H1 (cell line): ENCODE results near the gene KDM1A. TPM values are rescaled to one million over a fixed set of nuclear protein-coding genes. Genes with fewer than 3 reads are reported as not detected.
"Not testable (repeated sequence)": the region's sequence is repeated elsewhere in the genome, so short reads cannot be mapped to it uniquely, and the experiment has no call there.

Experiments used
- CTCF ChIA-PET: fragments of 300-600 bp; sonication (Branson Sonifier 250); formaldehyde crosslinking; loops from one replicate; lab custom pipeline; 2021; ENCODE audit not compliant: partially characterized antibody; lab: Charles Lee
- POLR2A ChIA-PET: fragments of 300-600 bp; sonication (Branson Sonifier 250); formaldehyde crosslinking; loops from one replicate; lab custom pipeline; 2021; ENCODE audit warnings: inconsistent platforms; ENCODE audit not compliant: partially characterized antibody; lab: Charles Lee
- DNase-seq, 2 experiments: peaks; one replicate each; pipeline versions ENCODE4 v3.0.0 to v3.0.0-alpha.2; 2010 to 2022; ENCODE audit warnings: low spot score in 2 of 2, low read depth in 1 of 2, mixed read lengths in 1 of 2
- FAIRE-seq: peaks from 2 replicates; lab custom pipeline; 2011; peaks lifted over from hg19 to GRCh38; lab: Jason Lieb, UNC
- H2AFZ ChIP-seq: 2 replicates; pipeline ENCODE4 v1.8.1; 2012; ENCODE audit warnings: low read length, inconsistent platforms
- H2AK5ac ChIP-seq: 2 replicates; pipeline ENCODE4 v1.6.1; 2013; ENCODE audit warnings: low read depth, low read length
- H2BK120ac ChIP-seq: replicated peaks from 2 replicates; pipeline ENCODE3; 2013; ENCODE audit warnings: low read depth, low read length, inconsistent platforms
- H2BK12ac ChIP-seq: 2 replicates; pipeline ENCODE4 v1.6.1; 2013; ENCODE audit warnings: low read depth, low read length
- H2BK15ac ChIP-seq: 2 replicates; pipeline ENCODE4 v1.6.1; 2013; ENCODE audit warnings: low read length
- H2BK20ac ChIP-seq: 2 replicates; pipeline ENCODE4 v1.6.1; 2013; ENCODE audit warnings: low read length
- H2BK5ac ChIP-seq: 2 replicates; pipeline ENCODE4 v1.6.1; 2013; ENCODE audit warnings: low read depth, low read length
- H3K14ac ChIP-seq: 2 replicates; pipeline ENCODE4 v1.6.1; 2013; ENCODE audit warnings: inconsistent platforms; ENCODE audit not compliant: insufficient read length
- H3K18ac ChIP-seq: 2 replicates; pipeline ENCODE4 v1.6.1; 2013; ENCODE audit warnings: low read length; ENCODE audit errors: extremely low read depth
- H3K23ac ChIP-seq: 2 replicates; pipeline ENCODE4 v1.6.1; 2013; ENCODE audit warnings: inconsistent platforms; ENCODE audit not compliant: insufficient read length
- H3K23me2 ChIP-seq: 2 replicates; pipeline ENCODE4 v1.6.1; 2013; ENCODE audit warnings: low read depth, low read length
- H3K27ac ChIP-seq: 2 replicates; pipeline ENCODE4 v1.6.1; 2011; ENCODE audit warnings: low read depth, low read length, inconsistent platforms
- H3K27me3 ChIP-seq, 4 experiments: replicated peaks in 1 of 4; 1 replicate in 1 of 4; 2 replicates in 3 of 4; pipeline versions ENCODE4 v1.6.1 to v1.8.1; 2011 to 2013; ENCODE audit warnings: low read length in 3 of 4, mild to moderate bottlenecking in 3 of 4, inconsistent platforms in 2 of 4, mixed read lengths in 2 of 4, moderate library complexity in 1 of 4; ENCODE audit not compliant: control insufficient read depth in 3 of 4, insufficient read depth in 3 of 4; ENCODE audit errors: extremely low read depth in 1 of 4
- H3K36me3 ChIP-seq, 4 experiments: 2 replicates each; pipeline versions ENCODE4 v1.6.1 to v1.8.1; 2011 to 2013; ENCODE audit warnings: mild to moderate bottlenecking in 4 of 4, low read length in 3 of 4, moderate library complexity in 2 of 4, control low read depth in 1 of 4, inconsistent platforms in 1 of 4; ENCODE audit not compliant: insufficient read depth in 4 of 4, control insufficient read depth in 2 of 4
- H3K4ac ChIP-seq: replicated peaks from 2 replicates; pipeline ENCODE3; 2013; ENCODE audit warnings: low read length, low read depth, mixed read lengths, inconsistent platforms; ENCODE audit not compliant: insufficient read length
- H3K4me1 ChIP-seq, 4 experiments: replicated peaks in 1 of 4; 1 replicate in 1 of 4; 2 replicates in 3 of 4; pipeline versions ENCODE4 v1.6.1 to v1.8.1; 2011 to 2013; ENCODE audit warnings: low read length in 3 of 4, inconsistent platforms in 2 of 4, mixed read lengths in 1 of 4; ENCODE audit not compliant: insufficient read depth in 4 of 4, control insufficient read depth in 3 of 4
- H3K4me2 ChIP-seq, 2 experiments: 2 replicates each; pipeline versions ENCODE4 v1.6.1 to v1.8.1; 2011 to 2013; ENCODE audit warnings: low read depth in 2 of 2, low read length in 2 of 2, control low read depth in 1 of 2, inconsistent platforms in 1 of 2, mild to moderate bottlenecking in 1 of 2; ENCODE audit not compliant: insufficient read depth in 1 of 2
- H3K4me3 ChIP-seq, 4 experiments: fragments of 200-600, 300-600 bp in 1 of 4; sonication (generic), shearing (Covaris generic), sonication (Bioruptor Twin) in 1 of 4; 2 replicates each; pipeline versions ENCODE4 v1.5.1 to v1.8.1; 2011 to 2016; ENCODE audit warnings: low read length in 4 of 4, low read depth in 3 of 4, control low read depth in 2 of 4, inconsistent platforms in 2 of 4, mild to moderate bottlenecking in 2 of 4, mixed read lengths in 1 of 4, moderate library complexity in 1 of 4; ENCODE audit not compliant: insufficient read depth in 2 of 4; ENCODE audit errors: extremely low read depth in 1 of 4
- H3K56ac ChIP-seq: replicated peaks from 2 replicates; pipeline ENCODE3; 2013; ENCODE audit warnings: low read depth, mild to moderate bottlenecking, mixed read lengths, low read length, inconsistent platforms; ENCODE audit not compliant: insufficient read length
- H3K79me1 ChIP-seq: 2 replicates; pipeline ENCODE4 v1.6.1; 2013; ENCODE audit warnings: low read depth, low read length, control low read depth
- H3K79me2 ChIP-seq, 2 experiments: 2 replicates each; pipeline versions ENCODE4 v1.6.1 to v1.8.1; 2012 to 2013; ENCODE audit warnings: low read length in 2 of 2, mild to moderate bottlenecking in 2 of 2, inconsistent platforms in 1 of 2; ENCODE audit not compliant: insufficient read depth in 2 of 2, control insufficient read depth in 1 of 2
- H3K9ac ChIP-seq, 4 experiments: replicated peaks in 1 of 4; 1 replicate in 1 of 4; 2 replicates in 3 of 4; pipeline versions ENCODE4 v1.6.1 to v1.8.1; 2011 to 2013; ENCODE audit warnings: low read depth in 3 of 4, low read length in 3 of 4, control low read depth in 2 of 4, mild to moderate bottlenecking in 2 of 4, moderate library complexity in 2 of 4, inconsistent platforms in 1 of 4; ENCODE audit errors: extremely low read depth in 1 of 4
- H3K9me3 ChIP-seq, 2 experiments: 2 replicates each; pipeline versions ENCODE4 v1.6.1 to v1.8.1; 2012 to 2013; ENCODE audit warnings: mild to moderate bottlenecking in 2 of 2, moderate library complexity in 2 of 2, control low read depth in 1 of 2, inconsistent platforms in 1 of 2, low read depth in 1 of 2, low read length in 1 of 2, mixed read lengths in 1 of 2; ENCODE audit not compliant: insufficient read depth in 2 of 2
- H4K20me1 ChIP-seq, 2 experiments: replicated peaks in 1 of 2; 2 replicates each; pipeline versions ENCODE3 to v1.8.1; 2011 to 2013; ENCODE audit warnings: inconsistent platforms in 2 of 2, low read length in 2 of 2, mild to moderate bottlenecking in 1 of 2; ENCODE audit not compliant: insufficient read depth in 2 of 2, control insufficient read depth in 1 of 2
- H4K5ac ChIP-seq: 2 replicates; pipeline ENCODE4 v1.6.1; 2013; ENCODE audit warnings: low read length, low read depth, mixed read lengths, inconsistent platforms; ENCODE audit not compliant: insufficient read length
- H4K8ac ChIP-seq: 2 replicates; pipeline ENCODE4 v1.8.0; 2013; ENCODE audit warnings: mild to moderate bottlenecking, moderate library complexity, low read length, inconsistent platforms; ENCODE audit not compliant: insufficient read depth; ENCODE audit errors: extremely low read depth
- H4K91ac ChIP-seq: replicated peaks from 2 replicates; pipeline ENCODE3; 2013; ENCODE audit warnings: low read length, mixed read lengths, inconsistent platforms; ENCODE audit not compliant: insufficient read length
- EZH2 ChIP-seq: fragments of 200-600 bp; sonication (generic); IDR thresholded peaks from 2 replicates; pipeline ENCODE4 v1.7.1; 2012; ENCODE audit warnings: low read depth, mild to moderate bottlenecking, moderate library complexity, low read length, inconsistent platforms; ENCODE audit not compliant: severe bottlenecking
- HDAC2 ChIP-seq, 2 experiments: fragments of 300-600 bp in 1 of 2; sonication (generic) in 1 of 2; IDR thresholded peaks; 2 replicates each; pipeline ENCODE4 v1.6.1; 2011 to 2012; ENCODE audit warnings: low read depth in 2 of 2, low read length in 2 of 2, mild to moderate bottlenecking in 2 of 2, moderate library complexity in 2 of 2, borderline replicate concordance in 1 of 2, inconsistent platforms in 1 of 2
- HDAC6 ChIP-seq: IDR thresholded peaks from one replicate; pipeline ENCODE4 v1.7.1; 2012; ENCODE audit warnings: low read depth, mild to moderate bottlenecking, inconsistent platforms, low read length, moderate library complexity
- KDM1A ChIP-seq: fragments of 200-600, 300-600 bp; sonication (generic); IDR thresholded peaks from 2 replicates; pipeline ENCODE4 v1.7.1; 2016; ENCODE audit warnings: mild to moderate bottlenecking, low read length, borderline replicate concordance
- SP4 ChIP-seq: IDR thresholded peaks from 2 replicates; pipeline ENCODE4 v1.6.1; 2012; ENCODE audit warnings: low read length, inconsistent platforms
- WGBS, 2 experiments: shearing (Covaris generic) in 1 of 2; methylation state at CpG; one replicate each; pipeline versions ENCODE4 v1.1.6 to v1.1.7; 2013 to 2015; ENCODE audit warnings: low lambda C conversion rate in 2 of 2, mixed read lengths in 2 of 2, inconsistent platforms in 1 of 2, low coverage in 1 of 2, missing lambda C conversion rate in 1 of 2; ENCODE audit not compliant: insufficient replicate concordance in 2 of 2, insufficient coverage in 1 of 2, insufficient read length in 1 of 2; ENCODE audit errors: extremely low coverage in 1 of 2, missing lambda C conversion rate in 1 of 2; 5-methylcytosine and 5-hydroxymethylcytosine counted together
- polyA plus RNA-seq, 7 experiments: library from polyadenylated mRNA; depleted of rRNA in 3 of 7; stranded (reverse) in 5 of 7; unstranded in 2 of 7; fragments of >200 nt in 5 of 7; fragments of 200-250 nt in 2 of 7; gene quantifications; 1 replicate in 5 of 7; 2 replicates in 1 of 7; 4 replicates in 1 of 7; pipeline versions ENCODE4 v1.2.1 to v1.2.3, GENCODE V29; 2011 to 2013; ENCODE audit warnings: missing spikeins in 2 of 7, mixed read lengths in 2 of 7
- total RNA-seq: library from RNA; stranded (reverse); fragmentation: NEBNext Ultra II Directional; extraction: Animal tissue kit (Norgen Biotek cat#: 25700); gene quantifications from 2 replicates; pipeline ENCODE4 v1.2.1, GENCODE V29; 2021
- TF ChIP-seq, protein P1 (sequence below), 3 experiments: IDR thresholded peaks; 1 replicate in 2 of 3; 2 replicates in 1 of 3; pipeline versions ENCODE4 v1.5.1 to v1.6.1; 2011; ENCODE audit warnings: low read length in 3 of 3, mild to moderate bottlenecking in 3 of 3, inconsistent platforms in 2 of 3, low read depth in 1 of 3, moderate library complexity in 1 of 3; ENCODE audit not compliant: insufficient read depth in 1 of 3; ENCODE audit errors: control extremely low read depth in 1 of 3

Gene KDM1A
- total and polyA plus RNA-seq, 2 of the 8 experiments (the other 6 are each of a cell fraction or from before 2014, with no cell fraction given) = 216 to 275 TPM

DNA sequence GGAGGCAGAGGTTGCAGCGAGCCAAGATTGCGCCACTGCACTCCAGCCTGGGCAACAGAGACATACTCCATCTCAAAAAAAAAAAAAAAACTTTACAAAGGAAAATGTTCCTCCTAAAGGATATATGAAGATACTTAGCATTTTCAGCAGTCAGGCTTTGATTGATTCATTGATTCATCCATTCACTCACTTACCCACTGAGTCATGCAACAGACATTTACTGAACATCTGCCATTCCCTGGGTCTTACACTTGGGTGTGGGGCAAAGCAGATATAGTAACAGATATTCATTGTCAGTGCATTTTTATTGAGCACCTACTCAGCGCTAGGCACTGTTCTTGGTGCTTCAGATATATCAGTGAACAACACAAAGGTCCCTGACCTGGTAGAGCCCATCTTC is 41.0 kb upstream of the KDM1A start (continued):
- TF ChIP-seq KDM1A = no peak
- TF ChIP-seq HDAC2 (IDR thresholded peaks at IDR 0.05; ENCODE audit: borderline replicate concordance in 1 of 2, low read depth in 2 of 2, low read length in 2 of 2) = no peak
- TF ChIP-seq HDAC6 = no peak
- TF ChIP-seq EZH2 = no peak
- TF ChIP-seq, protein P1, sequence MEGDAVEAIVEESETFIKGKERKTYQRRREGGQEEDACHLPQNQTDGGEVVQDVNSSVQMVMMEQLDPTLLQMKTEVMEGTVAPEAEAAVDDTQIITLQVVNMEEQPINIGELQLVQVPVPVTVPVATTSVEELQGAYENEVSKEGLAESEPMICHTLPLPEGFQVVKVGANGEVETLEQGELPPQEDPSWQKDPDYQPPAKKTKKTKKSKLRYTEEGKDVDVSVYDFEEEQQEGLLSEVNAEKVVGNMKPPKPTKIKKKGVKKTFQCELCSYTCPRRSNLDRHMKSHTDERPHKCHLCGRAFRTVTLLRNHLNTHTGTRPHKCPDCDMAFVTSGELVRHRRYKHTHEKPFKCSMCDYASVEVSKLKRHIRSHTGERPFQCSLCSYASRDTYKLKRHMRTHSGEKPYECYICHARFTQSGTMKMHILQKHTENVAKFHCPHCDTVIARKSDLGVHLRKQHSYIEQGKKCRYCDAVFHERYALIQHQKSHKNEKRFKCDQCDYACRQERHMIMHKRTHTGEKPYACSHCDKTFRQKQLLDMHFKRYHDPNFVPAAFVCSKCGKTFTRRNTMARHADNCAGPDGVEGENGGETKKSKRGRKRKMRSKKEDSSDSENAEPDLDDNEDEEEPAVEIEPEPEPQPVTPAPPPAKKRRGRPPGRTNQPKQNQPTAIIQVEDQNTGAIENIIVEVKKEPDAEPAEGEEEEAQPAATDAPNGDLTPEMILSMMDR (IDR thresholded peaks at IDR 0.05; ENCODE audit: control extremely low read depth in 1 of 3, insufficient read depth in 1 of 3, low read depth in 1 of 3, low read length in 3 of 3) = no peak
- no peak for TF ChIP-seq SP4

DNA sequence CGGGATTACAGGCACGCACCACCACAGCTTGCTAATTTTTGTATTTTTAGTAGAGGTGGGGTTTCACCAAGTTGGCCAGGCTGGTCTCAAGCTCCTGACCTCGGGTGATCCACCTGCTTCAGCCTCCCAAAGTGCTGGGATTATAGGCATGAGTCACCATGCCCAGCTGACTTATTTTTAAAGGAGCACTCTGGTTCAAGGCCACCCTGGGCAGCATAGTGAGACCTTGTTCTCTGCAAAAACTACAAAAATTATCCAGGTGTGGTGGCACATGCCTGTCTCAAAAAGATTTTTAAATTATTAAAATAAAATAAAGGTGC is 38.8 kb upstream of the KDM1A start:
- H2AFZ ChIP-seq, H4K8ac ChIP-seq, H3K18ac ChIP-seq, H4K5ac ChIP-seq, H2AK5ac ChIP-seq, H2BK12ac ChIP-seq, H3K9ac ChIP-seq, H3K4me3 ChIP-seq, H3K4me2 ChIP-seq, FAIRE-seq, H2BK120ac ChIP-seq, H3K27me3 ChIP-seq, H2BK15ac ChIP-seq, H3K4ac ChIP-seq, H2BK20ac ChIP-seq, H2BK5ac ChIP-seq, H3K23me2 ChIP-seq, H3K79me1 ChIP-seq, H3K23ac ChIP-seq, H3K79me2 ChIP-seq, H3K56ac ChIP-seq, H3K14ac ChIP-seq, H3K27ac ChIP-seq, H4K91ac ChIP-seq, H3K36me3 ChIP-seq, H3K4me1 ChIP-seq, DNase-seq, H3K9me3 ChIP-seq, H4K20me1 ChIP-seq: not testable (repeated sequence)
- 87% methylated on average over 3 of the region's 3 CpGs; no CpG with 5 or more reads in 1 of the 2 experiments for WGBS, 2 experiments
- ChIA-PET POLR2A (interaction anchor here (0.6 kb wide), 1 partner anchor 34 kb away, joined by 3 read pairs; no protein-coding TSS in a partner anchor), CTCF (interaction anchor here (1.2 to 1.6 kb wide), 2 partner anchors 60 to 517 kb away, joined by 4 read pairs; no protein-coding TSS in a partner anchor)
